Suppressor macrophage treated with lipopolysaccharide for 1 hour (primary cell): ENCODE results near the gene TPPP3.
"Not testable (repeated sequence)": the region's sequence is repeated elsewhere in the genome, so short reads cannot be mapped to it uniquely, and the experiment has no call there.

ENCODE experiments used
- DNase-seq, 3 donors: peaks; one replicate each; pipeline ENCODE4 v3.0.0-alpha.2; 2020 to 2022

The TPPP3 gene

DNA sequence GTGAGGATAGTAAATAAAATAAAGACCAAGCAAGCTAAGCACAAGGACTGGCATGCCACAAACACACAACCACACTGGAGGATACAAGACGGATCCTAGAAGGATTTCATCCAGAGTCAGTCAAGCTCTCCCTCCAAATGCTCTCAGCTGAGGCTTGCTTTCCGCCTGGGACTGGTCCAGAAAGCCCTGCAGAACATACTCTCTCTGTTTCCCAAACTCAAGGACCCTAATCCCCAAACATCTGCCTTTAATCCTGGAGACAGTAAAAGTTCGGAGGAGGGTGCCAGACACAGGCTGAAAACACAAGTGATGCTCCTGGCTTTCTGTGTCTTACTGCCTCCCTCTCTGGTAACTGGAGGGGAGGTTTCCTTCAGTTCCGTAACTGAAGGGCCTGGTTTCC lies 32.3 kb upstream of the TPPP3 start:
- DNase-seq, result no peak

DNA sequence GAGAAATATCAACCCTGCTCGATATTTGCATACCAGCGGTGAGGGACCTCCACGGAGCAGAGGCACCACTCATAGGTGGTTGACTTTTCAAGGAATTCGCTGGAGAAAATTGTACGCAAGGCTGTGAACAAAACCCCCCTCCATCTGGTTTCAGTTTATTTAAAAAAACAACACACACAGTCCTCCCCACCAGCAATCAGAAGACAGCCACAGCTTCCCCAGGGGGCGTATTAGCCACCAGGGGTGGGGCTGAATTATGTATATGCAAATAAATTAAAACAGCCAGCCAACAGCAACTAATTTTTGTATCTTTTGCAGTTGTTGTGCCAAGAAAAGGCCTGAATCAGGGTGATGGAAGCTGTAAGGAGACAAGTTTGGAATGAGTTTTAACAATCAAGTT lies 31.8 kb upstream of the TPPP3 start:
- DNase-seq, result no peak

DNA sequence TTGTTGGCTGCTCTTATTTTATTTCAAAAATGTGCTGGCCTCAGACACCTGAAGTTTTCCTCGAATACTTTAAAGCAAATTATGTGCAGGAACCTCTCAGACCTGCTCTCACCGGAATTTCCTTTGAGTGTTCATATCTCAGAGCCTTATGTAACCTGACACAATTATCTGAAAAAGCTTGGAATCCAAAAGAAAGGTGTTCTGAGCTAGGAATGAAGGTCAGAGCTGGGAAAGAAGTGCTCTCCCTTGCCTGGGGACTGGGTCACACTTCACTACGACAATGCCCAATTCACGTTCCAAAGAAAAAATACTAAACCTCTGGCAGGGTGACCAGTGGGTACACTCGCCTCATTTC lies 30.9 kb upstream of the TPPP3 start:
- DNase-seq, result no peak

DNA sequence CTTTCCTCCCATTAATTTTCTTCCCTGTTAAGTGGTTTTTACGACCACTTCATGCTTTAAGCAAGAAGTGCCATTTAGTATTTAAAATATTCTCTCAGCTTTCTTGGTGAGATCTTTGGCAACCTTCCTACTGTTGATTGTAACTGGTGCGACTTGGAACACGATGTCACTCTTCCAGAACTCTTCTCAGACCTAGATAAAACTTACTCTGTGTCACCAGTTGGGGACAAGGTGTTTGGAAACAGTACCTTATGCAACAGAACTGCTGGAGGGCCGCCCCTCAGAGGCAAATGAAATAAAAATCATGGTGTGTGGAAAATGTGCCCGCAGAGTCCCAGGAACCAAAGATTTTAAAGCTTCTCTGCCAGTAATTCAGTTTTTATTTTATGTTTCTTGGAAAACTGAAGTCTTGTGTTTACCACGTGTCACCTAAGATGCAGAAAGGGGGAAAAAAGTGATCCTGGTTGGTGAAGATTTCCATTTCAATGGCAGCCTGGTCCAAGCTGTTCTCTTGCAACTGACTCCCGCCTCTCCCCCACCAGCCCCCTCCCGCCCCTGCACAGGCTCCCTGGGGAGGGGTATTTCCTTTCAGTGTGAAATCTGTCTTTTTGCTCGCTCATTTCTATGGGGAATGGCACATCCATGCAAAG lies 30.4 kb upstream of the TPPP3 start:
- DNase-seq, result no peak

DNA sequence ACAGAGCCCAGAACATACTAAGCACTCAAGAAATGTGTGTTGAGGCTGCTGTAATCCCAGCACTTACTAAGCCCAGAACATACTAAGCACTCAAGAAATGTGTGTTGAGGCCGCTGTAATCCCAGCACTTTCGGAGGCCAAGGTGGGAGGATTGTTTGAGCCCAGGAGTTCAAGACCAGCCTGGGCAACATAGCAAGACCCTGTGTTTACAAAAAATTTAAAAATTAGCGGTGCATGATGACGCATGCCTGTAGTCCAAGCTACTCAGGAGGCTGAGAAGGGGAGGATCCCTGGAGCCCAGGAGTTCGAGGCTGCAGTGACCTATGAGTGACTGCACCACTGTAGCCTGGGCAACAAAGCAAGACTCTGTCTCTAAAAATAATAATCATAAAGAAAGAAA lies 29.7 kb upstream of the TPPP3 start:
- DNase-seq, result no peak

DNA sequence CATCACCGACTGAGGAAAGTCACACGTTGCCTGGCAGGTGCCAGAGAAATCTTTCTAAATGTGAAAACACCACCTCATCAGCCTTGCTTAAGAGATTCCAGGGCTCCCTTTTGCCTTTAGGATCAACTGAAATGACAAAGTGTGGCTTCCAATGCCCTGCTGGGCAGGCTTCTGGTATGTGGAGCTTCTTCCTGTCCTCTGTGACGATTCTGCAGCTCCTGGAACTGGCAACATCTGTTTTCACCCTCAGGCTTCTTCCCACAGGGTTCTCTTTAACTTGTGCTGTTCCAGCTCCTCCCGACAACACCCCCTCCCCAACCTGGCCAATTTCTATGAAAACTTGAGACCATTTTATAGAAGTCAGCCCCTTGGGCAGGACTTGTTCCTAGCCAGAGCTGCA lies 27.7 kb upstream of the TPPP3 start:
- DNase-seq, result no peak

DNA sequence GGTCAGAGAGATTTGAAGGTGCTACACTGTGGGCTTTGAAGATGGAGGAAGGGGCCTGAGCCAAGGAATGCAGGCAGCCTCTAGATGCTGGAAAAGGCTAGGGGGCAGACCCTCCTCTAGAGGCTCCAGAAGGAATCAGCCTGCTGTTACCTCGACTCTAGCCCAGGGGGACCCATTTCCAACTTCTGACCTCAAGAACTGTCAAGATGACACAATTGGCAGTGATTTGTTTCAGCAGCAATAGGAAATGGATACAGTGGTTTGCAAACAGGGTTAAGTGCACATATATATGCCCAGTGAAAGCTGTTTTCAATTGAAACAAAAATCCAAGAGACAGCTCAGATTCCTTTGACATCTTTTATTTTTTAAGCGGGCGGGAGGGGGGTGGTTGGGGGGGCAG lies 26.6 kb upstream of the TPPP3 start:
- no peak for DNase-seq

DNA sequence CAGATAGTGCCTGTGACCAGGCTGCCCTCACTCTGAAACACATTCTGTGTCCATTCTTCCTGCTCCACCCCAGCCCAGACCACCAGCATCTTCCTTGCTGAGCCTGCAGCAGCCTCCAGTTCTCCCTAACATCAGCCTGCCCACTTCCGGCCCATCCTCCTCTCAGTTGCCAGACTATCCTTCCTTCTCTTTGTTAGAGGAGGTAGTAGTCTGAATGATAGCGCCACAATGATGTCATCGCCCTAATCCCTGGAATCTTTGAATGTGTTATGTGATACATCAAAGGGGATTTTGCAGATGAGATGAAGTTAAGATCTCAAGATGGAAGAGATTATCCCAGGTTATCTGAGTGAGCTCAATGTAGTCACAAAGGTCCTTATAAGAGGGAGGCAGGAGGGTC lies 26.2 kb upstream of the TPPP3 start:
- no peak for DNase-seq

DNA sequence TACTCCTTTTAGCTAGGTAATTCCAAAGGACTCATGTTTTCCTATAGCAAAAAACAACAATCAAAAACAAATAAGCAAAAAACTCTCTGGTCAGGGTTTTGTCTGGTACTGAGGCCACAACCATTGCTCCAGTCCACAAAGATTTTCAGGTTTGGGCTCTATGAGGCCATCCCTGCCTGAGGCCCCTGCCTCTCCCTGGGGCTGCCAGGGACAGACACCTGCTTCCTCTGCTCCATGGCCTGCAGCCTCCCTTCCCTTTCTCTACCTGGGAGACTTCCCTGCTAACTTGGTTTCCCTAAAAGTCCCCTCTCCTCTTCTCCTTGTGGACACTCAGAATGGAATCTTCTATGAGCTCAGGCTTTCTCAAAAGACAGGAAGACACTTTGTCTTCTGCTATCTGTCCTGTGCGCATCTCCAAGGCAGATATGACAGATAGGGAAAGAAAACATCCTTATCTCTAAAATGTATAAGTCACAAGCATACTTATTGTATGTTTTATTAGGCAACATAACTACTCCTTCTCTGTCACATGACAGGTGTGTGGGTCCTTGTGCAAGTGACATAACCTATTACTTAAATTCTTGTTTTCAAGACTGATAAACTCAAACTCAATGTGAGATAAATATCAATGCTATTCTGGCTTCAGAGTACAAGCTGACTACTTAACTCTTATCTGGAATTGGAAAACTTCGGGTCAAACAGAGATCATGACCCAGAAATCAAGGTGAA lies 24.2 kb upstream of the TPPP3 start:
- DNase-seq, result no peak

DNA sequence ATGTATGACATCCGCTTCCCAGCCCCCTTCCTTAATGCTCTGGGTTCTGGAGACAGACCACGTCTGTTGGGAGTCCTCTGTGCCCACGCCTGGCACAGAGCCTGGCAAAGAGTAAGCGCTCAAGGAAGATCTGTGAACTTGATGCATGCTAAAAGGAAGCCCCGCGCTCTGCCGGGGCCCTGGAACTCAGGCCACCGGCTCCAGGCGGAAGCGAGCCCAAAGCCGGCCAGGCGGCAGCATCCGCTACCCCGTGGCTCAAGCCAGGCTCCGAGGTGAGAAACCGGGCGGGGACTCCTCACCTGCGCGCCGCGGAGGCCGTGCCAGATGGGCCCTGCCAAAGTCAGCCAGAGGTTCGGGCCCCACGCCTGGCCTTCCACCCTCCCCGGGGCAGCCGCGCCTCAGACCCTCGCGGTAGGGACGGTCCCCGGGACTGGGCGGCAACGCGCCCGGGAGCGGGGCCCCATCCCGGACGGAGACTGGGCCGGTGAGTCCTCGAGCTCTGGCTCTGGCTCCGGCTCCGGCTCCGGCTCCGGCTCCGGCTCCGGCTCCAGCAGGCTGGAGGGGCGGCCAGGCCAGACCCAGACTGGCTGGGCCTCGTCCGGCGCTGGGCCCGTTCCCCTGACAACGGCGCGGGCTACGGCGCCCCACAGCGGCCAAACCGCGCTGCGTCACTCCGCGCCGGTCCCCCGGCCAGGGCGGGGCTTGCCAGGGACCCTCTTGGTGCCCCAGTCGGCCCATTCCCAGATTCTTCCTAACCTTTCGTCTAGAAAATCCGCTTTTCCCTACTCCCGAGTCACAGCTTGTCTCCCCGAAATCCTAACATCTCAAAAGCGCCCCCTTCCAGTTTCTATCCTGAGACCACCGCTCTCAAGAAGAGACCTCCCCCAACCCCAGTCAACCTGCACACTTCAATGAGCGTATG lies 22.8 kb upstream of the TPPP3 start, which contains the start of gene ZDHHC1:
TSS of gene ZDHHC1 (minus strand) at position 606 of the 922 bp plus-strand sequence. CDS start 8,702 bp downstream, outside the sequence.
- DNase-seq, result peak; percentile 55 to 84 (median 67)

DNA sequence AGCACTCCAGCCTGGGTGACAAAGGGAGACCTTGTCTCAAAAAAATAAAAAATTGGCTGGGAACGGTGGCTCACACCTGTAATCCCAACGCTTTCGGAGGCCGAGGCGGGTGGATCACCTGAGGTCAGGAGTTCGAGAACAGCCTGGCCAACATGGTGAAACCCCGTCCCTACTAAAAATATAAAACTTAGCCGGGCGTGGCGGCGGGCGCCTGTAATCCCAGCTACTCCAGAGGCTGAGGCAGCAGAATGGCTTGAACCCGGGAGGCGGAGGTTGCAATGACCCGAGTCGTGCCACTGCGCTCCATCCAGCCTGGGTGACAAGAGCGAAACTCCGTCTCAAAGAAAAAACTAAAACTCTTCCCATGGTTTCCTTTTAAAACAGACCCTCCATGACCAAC lies 22.1 kb upstream of the TPPP3 start:
- not testable (repeated sequence) for DNase-seq

DNA sequence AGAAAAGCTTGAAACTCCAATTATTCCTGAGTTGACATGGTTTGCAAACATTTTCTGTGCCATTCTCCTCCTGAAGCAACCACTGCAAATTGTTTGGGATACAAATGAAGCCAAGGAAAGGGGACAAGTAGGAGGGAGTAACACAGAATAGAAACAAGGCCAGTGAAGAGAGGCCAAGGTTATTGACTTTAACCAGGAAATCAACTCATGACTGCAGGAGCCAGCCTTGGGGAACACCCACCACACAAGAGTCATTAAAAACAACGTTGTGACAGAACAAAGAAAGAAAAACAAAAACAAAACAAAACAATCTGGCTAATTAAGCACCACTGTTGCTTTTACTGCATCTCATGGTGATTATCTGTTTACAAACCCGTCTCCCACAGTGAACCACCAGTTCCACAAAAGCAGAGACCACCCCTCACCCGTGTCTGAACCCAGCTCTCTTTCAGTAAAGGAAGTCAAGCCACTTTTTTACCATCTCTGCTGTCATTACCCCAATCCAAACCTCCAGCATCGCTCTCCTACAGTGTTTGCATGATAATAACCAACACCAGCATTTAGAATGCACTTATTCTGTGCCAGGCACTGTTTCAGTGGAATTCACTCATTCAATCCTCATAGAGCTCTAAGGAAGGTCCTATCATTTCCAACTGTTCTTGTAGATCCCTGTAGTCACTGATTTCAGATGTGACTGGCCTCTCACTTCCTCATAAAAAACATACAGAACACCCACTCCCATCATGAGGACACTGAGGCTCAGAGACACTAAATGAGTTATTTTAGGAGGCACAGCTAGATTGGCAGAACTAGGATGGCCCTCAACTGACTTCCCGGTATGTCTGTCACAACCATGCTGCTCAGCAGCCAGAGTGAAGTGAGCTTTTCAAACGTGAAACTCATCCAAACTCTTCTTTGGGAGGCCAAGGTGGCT lies 20.9 kb upstream of the TPPP3 start:
- DNase-seq, result peak; percentile 46 to 67 (median 57)

DNA sequence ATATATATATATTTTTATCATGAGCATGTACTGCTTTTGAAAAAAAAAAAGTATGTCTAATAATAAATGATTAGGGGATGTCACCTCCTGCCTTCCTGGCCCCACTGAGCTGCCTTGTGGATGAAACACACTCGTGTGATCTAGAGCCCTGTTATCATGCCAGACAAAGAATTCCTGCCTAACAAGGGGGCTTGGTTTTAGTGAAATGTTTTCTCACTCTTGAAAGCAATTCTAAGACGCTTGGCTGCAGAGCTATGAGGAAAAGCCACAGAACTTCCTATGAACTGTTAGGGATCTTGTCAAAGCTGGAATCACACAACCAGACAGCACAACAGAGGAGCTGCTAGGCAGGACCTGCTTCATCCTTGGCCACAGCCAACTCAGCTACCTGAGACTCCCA lies 19.0 kb upstream of the TPPP3 start:
- DNase-seq, result no peak

DNA sequence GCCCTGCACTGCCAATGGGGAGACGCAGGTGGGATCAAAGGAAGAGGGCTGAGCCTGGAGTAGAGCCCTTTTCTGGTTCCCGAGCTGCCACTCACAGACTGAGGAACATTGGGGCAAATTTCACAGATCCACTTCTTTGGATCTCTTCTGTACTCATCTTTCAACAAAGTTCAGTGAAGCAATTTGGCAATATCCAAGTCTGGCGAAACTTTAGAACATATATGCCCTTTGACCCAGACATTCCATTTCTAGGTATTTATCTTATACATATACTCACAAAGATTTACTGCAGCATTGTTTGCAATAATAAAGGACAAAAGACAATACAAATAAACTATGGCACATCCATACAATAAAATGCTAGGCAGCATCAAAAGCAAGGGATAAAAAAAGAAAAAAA lies 18.0 kb upstream of the TPPP3 start:
- no peak for DNase-seq

DNA sequence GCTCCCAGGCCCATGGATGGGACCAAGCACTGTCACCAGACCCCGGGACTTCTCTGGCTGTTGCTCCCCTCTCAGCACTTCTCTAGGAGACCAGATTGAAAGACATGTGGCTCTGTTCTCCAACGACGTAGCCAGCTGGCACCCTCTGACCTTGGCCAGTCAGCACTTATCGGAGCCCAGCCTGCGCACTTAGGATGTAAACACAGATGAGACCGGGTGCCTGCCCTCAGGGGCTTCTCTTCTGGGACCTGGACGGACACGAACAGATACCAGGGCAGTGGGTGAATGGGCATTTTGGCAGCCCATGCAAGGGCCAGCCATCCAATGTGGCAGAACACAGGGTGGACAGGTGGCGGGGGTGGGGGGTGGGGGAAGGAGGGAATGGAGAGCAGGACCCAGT lies 16.3 kb upstream of the TPPP3 start:
- DNase-seq, result no peak

DNA sequence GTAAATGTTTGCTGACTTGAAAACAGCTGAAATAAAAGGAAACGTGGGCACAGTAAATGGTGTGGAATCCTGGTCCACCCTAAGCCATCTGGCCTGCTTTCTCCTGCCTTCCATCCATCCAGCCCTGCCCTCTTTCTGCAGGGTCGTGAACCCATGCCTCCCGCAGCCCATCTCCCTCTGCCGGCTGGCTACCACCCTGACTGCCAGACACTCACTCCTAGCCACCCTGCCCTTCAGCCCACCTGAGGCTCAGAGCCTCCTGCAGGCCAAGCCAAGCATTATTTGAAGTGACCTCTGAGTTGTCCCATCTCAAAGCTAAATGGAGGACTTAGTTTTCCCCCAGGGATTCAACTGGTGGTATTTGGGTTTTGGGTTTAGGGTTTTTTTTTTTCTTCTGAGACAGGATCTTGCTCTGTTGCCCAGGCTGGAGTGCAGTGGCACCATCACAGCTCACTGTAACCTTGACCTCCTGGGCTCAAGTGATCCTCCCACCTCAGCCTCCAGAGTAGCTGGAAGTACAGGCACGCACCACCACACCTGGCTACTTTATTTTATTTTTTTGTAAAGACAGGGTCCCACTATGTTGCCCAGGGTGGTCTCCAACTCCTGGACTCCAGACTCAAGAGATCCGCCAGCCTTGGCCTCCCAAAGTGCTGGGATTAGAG lies 14.6 kb upstream of the TPPP3 start:
- DNase-seq, result no peak

DNA sequence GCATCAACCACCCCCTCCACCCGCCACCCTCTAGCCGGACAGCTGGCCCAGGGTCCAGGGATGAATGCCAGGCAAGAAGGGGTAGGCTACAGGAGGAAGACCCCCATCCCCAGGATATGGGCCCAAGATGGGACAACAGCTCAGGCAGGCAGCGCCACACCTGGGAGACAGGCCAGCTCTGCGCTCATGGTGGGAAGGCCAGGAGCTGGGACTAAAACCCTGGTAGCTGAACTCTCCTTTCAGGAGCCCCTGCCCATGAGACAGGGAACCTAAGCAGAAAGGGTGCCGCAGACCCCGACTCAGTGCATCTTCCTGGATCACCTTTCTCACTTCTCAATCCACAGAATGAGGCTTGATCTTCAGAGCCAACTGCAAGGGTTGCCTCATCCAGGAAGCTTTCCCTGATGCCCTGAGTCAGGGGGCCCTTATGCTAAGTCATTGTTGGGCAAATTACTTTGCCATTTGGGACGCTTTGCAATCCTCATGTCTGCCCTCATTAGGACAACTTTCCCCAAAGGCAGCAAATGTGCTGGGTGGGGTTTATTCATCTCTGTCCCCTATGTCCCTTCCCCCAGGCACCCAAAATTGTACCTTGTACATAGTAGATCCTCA lies 14.0 kb upstream of the TPPP3 start:
- DNase-seq, result peak in 1 of 3 donors; percentile 30

DNA sequence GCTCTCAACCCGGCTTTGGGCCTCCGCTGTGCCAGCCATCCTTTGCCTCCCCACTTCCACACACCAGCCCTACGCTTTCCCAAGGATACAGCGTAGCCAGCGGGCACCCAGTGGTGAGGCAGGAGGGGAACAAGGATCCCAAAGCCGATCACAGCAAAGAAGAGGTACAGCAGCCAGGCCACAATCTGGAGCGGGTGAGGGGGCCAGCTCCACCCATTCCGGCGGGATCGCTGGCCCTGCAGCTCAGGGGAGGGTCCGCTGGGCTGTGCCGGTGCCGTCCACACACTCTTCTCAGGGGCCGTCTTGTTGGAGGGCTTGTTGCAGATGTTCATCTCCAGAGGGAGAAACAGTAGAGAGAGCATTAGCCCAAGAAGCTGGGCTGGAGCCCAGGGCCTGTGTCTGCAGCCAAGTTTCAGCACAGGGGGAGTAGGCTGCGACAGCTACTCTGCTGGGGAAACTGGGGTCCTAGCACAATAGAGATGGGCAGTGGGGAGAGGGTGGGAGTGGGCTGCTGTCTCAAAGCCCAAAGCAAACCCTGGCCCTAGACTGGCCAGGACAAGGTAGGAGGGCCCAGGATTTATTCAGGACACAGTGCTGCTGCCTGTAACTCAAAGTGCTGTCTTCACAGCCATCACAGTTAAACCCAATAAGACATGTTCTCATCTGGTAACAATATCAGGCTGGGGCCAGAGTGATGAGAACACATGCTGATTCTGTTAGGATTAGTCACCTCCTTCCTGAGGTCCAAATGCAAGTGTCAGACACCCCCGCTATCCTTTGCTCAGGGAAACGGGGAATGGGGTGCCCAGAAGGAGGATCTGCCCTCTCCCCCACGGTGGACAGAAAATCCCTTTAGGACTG lies 13.0 kb upstream of the TPPP3 start:
- peak in 2 of 3 donors; percentile 41 to 47 for DNase-seq

DNA sequence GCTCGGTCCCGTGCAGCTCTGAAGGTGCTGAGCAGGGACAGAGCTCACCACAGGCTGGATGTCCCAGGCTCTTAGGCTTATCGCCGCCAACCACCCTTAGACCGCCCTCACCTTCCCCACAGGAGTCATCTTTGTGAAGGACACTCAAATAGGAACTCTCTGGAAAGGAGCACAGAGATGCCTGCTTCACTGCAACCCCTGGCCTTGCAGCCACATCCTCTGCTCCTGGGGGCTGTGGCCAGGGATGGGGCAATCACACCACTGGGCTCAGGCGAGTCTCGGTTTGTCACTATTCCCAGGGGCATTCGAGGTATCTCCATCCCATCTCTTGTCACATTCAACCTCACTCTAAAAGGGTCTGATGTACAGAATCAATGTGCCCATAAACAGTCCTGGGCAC lies 12.0 kb upstream of the TPPP3 start:
- DNase-seq, result no peak

DNA sequence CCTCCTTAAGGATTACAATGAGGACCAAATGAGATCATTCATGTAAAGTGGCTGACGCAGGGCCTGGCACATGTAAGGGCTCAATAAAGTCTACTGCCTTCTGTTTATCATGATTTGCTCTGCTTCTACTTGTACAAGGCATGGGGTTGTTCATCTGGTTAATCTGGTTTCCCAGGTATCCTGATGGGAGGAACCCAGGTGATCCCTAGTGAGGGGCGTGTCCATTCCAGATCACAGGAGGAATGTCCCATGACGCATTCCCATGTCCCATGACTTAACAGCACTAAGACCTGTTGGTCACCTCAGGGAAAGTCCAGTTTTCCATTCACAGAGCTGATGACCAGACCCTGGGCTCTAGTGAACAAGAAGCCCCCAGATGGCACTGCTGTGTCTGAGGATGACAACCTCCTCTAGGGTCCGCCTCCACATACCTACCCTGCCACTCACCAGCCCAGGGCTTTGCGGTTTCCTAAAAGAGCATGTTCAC lies 11.5 kb upstream of the TPPP3 start:
- no peak for DNase-seq
